HepG2 (cell line): ENCODE measurements around the gene POC1A. TPM values are rescaled to one million over a fixed set of nuclear protein-coding genes. Genes with fewer than 3 reads are reported as not detected.

Experiments
- ATAC-seq: fragments of 200-7000 bp; cut with Tn5 transposase; 3 replicates; pipeline ENCODE4 v1.9.1; 2020; ENCODE audit warnings: mild to moderate bottlenecking, moderate library complexity
- BruUV-seq: library from RNA; stranded (reverse); fragments of 400-500 nt; replicated peaks from 2 replicates; lab custom pipeline; 2021; lab: Mats Ljungman, UMichigan
- CTCF ChIA-PET: fragments of 300-600 bp; formaldehyde crosslinking; extraction: SDS; loops from one replicate; lab custom pipeline; 2021; ENCODE audit warnings: low total read pairs, inconsistent platforms, low intra/inter-chr PET ratio; lab: Yijun Ruan, JAX
- POLR2A ChIA-PET: fragments of 350-600 bp; sonication (Branson Sonifier 250); formaldehyde crosslinking; loops from one replicate; lab custom pipeline; 2020; ENCODE audit warnings: antibody characterized with exemption, inconsistent platforms; lab: Yijun Ruan, JAX
- DNase-seq: peaks from one replicate; pipeline ENCODE4 v3.0.0-alpha.2; 2015; ENCODE audit warnings: low spot score
- FAIRE-seq: peaks from 3 replicates; lab custom pipeline; 2011; peaks lifted over from hg19 to GRCh38; lab: Jason Lieb, UNC
- H2AFZ ChIP-seq: one replicate; pipeline ENCODE4 v1.6.1; 2011; ENCODE audit warnings: low read length, inconsistent platforms
- H3K27ac ChIP-seq: fragments of 300-600 bp; 3 replicates; pipeline ENCODE4 v1.8.0; 2011; ENCODE audit warnings: mixed run types, mild to moderate bottlenecking, mixed read lengths, low read length, inconsistent platforms; ENCODE audit not compliant: insufficient read depth; ENCODE audit errors: extremely low read length
- H3K27me3 ChIP-seq, 2 experiments: fragments of 200-600 bp in 1 of 2; 2 replicates in 1 of 2; 3 replicates in 1 of 2; pipeline versions ENCODE4 v1.6.0 to v1.8.0; 2011; ENCODE audit warnings: low read length in 2 of 2, mild to moderate bottlenecking in 2 of 2, moderate library complexity in 2 of 2, inconsistent platforms in 1 of 2; ENCODE audit not compliant: insufficient read depth in 2 of 2, control insufficient read depth in 1 of 2
- H3K36me3 ChIP-seq, 2 experiments: fragments of 200-600 bp in 1 of 2; replicated peaks in 1 of 2; 2 replicates in 1 of 2; 3 replicates in 1 of 2; pipeline versions ENCODE4 v1.5.1 to v1.8.0; 2011; ENCODE audit warnings: low read length in 2 of 2, inconsistent platforms in 1 of 2; ENCODE audit not compliant: insufficient read depth in 2 of 2, control insufficient read depth in 1 of 2
- H3K4me1 ChIP-seq: 2 replicates; pipeline ENCODE4 v1.5.1; 2012; ENCODE audit warnings: low read length, inconsistent platforms; ENCODE audit not compliant: insufficient read depth
- H3K4me2 ChIP-seq: 2 replicates; pipeline ENCODE4 v1.6.0; 2011; ENCODE audit warnings: low read depth, low read length, inconsistent platforms
- H3K4me3 ChIP-seq, 3 experiments: fragments of 200-600 bp in 1 of 3; sonication (generic), shearing (Covaris generic) in 1 of 3; replicated peaks in 1 of 3; 2 replicates each; pipeline ENCODE4 v1.5.1; 2011 to 2016; ENCODE audit warnings: low read length in 3 of 3, inconsistent platforms in 2 of 3, low read depth in 2 of 3, mild to moderate bottlenecking in 2 of 3, control low read depth in 1 of 3, mixed read lengths in 1 of 3; ENCODE audit not compliant: insufficient read depth in 1 of 3
- H3K79me2 ChIP-seq: one replicate; pipeline ENCODE4 v1.6.1; 2011; ENCODE audit warnings: low read length, inconsistent platforms; ENCODE audit not compliant: insufficient read depth
- H3K9ac ChIP-seq: 2 replicates; pipeline ENCODE4 v1.6.0; 2011; ENCODE audit warnings: mild to moderate bottlenecking, low read depth, low read length, inconsistent platforms; ENCODE audit not compliant: insufficient read depth
- H3K9me3 ChIP-seq: 2 replicates; pipeline ENCODE4 v1.5.1; 2012; ENCODE audit warnings: mild to moderate bottlenecking, low read length
- H4K20me1 ChIP-seq: 2 replicates; pipeline ENCODE4 v1.6.0; 2011; ENCODE audit warnings: inconsistent platforms, mild to moderate bottlenecking, low read length, moderate library complexity; ENCODE audit not compliant: insufficient read depth
- NCOA5 ChIP-seq: sonication (generic); formaldehyde crosslinking; IDR thresholded peaks from 2 replicates; pipeline ENCODE4 v1.4.0; 2020; ENCODE audit warnings: missing genetic modification reagents
- NFE2L1 ChIP-seq: sonication (generic); formaldehyde crosslinking; IDR thresholded peaks from 2 replicates; pipeline ENCODE4 v1.4.0; 2020; ENCODE audit warnings: missing genetic modification reagents, mild to moderate bottlenecking, borderline replicate concordance
- POLR2AphosphoS5 ChIP-seq: IDR thresholded peaks from 2 replicates; pipeline ENCODE4 v1.6.1; 2012; ENCODE audit warnings: low read depth, low read length
- RELA ChIP-seq: sonication (generic); formaldehyde crosslinking; IDR thresholded peaks from 2 replicates; pipeline ENCODE4 v1.4.0; 2020; ENCODE audit warnings: missing genetic modification reagents
- TGIF2 ChIP-seq: IDR thresholded peaks from 2 replicates; pipeline ENCODE4 v1.6.1; 2016; ENCODE audit warnings: control low read depth, missing compliant biosample characterization
- ZBTB43 ChIP-seq: sonication (generic); formaldehyde crosslinking; conservative IDR thresholded peaks from 2 replicates; pipeline ENCODE4 v1.4.0; 2020; ENCODE audit warnings: missing genetic modification reagents
- WGBS: methylation state at CpG from one replicate; pipeline ENCODE4 v1.1.6; 2017; ENCODE audit warnings: low lambda C conversion rate; 5-methylcytosine and 5-hydroxymethylcytosine counted together
- in situ Hi-C: cut with HindIII; loops from 2 replicates; pipeline ENCODE4 v1.10.0; 2017; ENCODE audit warnings: low pct_unique_long_range_greater_than_20kb; ENCODE audit not compliant: extremely low pct_ligation_motif_present
- intact Hi-C: fragments of 100-400 bp; cut with micrococcal nuclease; formaldehyde crosslinking; loops from one replicate; pipeline ENCODE4 v1.10.0; 2022; ENCODE audit not compliant: unreplicated experiment
- polyA plus RNA-seq, 8 experiments: library from polyadenylated mRNA; depleted of rRNA in 3 of 8; stranded (reverse) in 7 of 8; unstranded in 1 of 8; fragments of >200 nt; fragmentation: Illumina TruSeq in 4 of 8; extraction: Trizol in 4 of 8; gene quantifications; 2 replicates each; pipeline versions ENCODE4 v1.2.1 to v1.2.3, GENCODE V29; 2011 to 2016; ENCODE audit warnings: low read depth in 4 of 8, missing spikeins in 1 of 8, mixed read lengths in 1 of 8; ENCODE audit not compliant: insufficient read depth in 1 of 8
- total RNA-seq, 5 experiments: library from RNA; depleted of rRNA; stranded (reverse); fragments of >200 nt; fragmentation: Illumina TruSeq; extraction: Trizol; gene quantifications; 2 replicates each; pipeline ENCODE4 v1.2.3, GENCODE V29; 2016; ENCODE audit warnings: low read depth in 1 of 5

Gene POC1A
- total and polyA plus RNA-seq, 2 of the 13 experiments (the other 11 are each of a cell fraction or from before 2014, with no cell fraction given): 14.6 to 20.0 TPM

GRCh38 chr3:52077925-52078324 lies 76.3 kb downstream of the POC1A start:
- ChIA-PET CTCF (no interaction called here), POLR2A (interaction anchor here (0.8 kb wide), 1 partner anchor 82 kb away, joined by 3 read pairs; the partner anchor contains the start of gene RPL29)
- H3K79me2 ChIP-seq: no peaks in the 10 kb centered on the region
- H3K4me2 ChIP-seq: no peak overlapping the region
- H3K9me3 ChIP-seq: no peaks in the 10 kb centered on the region
- in situ Hi-C loops: no loop called here
- WGBS: 81% methylated on average over 3 of the region's 3 CpGs
- ATAC-seq: no peak
- H3K36me3 ChIP-seq: peaks cover 1 to 20% of the 10 kb centered on the region in 2 experiments; a peak in 4 of 5 replicates
- no TSS peak for BruUV-seq
- no peak overlapping the region for H3K4me3 ChIP-seq
- TF ChIP-seq RELA (CRISPR knock-in tag): no peak
- TF ChIP-seq POLR2AphosphoS5: no peak
- TF ChIP-seq NCOA5 (CRISPR knock-in tag): no peak
- TF ChIP-seq NFE2L1 (CRISPR knock-in tag): no peak
- no peak for TF ChIP-seq ZBTB43 (CRISPR knock-in tag)
- no peak for TF ChIP-seq TGIF2
- H2AFZ ChIP-seq: no peak overlapping the region
- no peaks in the 10 kb centered on the region for H4K20me1 ChIP-seq
- intact Hi-C loops: no loop called here
- H3K9ac ChIP-seq: no peak overlapping the region
- no peak for FAIRE-seq
- no peak for DNase-seq
- no peak overlapping the region for H3K27ac ChIP-seq
- H3K27me3 ChIP-seq: no peaks in the 10 kb centered on the region
- H3K4me1 ChIP-seq: peaks cover 37% of the 10 kb centered on the region
